Caco-2 (cell line): ENCODE data around the gene GALNT15. TPM values are rescaled to one million over a fixed set of nuclear protein-coding genes. Genes with fewer than 3 reads are reported as not detected.

Experiments used
- BruUV-seq: library from RNA; stranded (reverse); fragments of 400-500 nt; replicated peaks from 2 replicates; lab custom pipeline; 2021; lab: Mats Ljungman, UMichigan
- CTCF ChIA-PET: fragments of 300-600 bp; sonication (Branson Sonifier 250); formaldehyde crosslinking; loops from one replicate; lab custom pipeline; 2022; ENCODE audit warnings: antibody characterized with exemption; lab: Charles Lee
- POLR2A ChIA-PET: fragments of 300-600 bp; sonication (Branson Sonifier 250); formaldehyde crosslinking; loops from one replicate; lab custom pipeline; 2022; ENCODE audit warnings: antibody characterized with exemption; lab: Charles Lee
- DNase-seq, 2 experiments: peaks; one replicate each; pipeline versions ENCODE4 v3.0.0 to v3.0.0-alpha.2; 2020 to 2022
- H3K27me3 ChIP-seq: replicated peaks from 2 replicates; pipeline ENCODE4 v1.6.0; 2011; ENCODE audit warnings: low read length; ENCODE audit not compliant: control insufficient read depth, insufficient read depth
- H3K36me3 ChIP-seq: 2 replicates; pipeline ENCODE4 v1.5.1; 2011; ENCODE audit warnings: low read length; ENCODE audit not compliant: control insufficient read depth, insufficient read depth
- H3K4me1 ChIP-seq: fragments of 250-450 bp; sonication (Bioruptor Pico); 2 replicates; pipeline ENCODE4 v1.5.1; 2020; ENCODE audit warnings: mild to moderate bottlenecking
- H3K4me3 ChIP-seq: 2 replicates; pipeline ENCODE4 v1.5.1; 2011; ENCODE audit warnings: low read depth, mild to moderate bottlenecking, control low read depth, low read length
- H3K9me3 ChIP-seq: fragments of 250-450 bp; sonication (Bioruptor Pico); 2 replicates; pipeline ENCODE4 v1.5.1; 2020; ENCODE audit warnings: mild to moderate bottlenecking, moderate library complexity
- H3K27ac Mint-ChIP-seq: one replicate; pipeline ENCODE4 v1.8.0; 2022; ENCODE audit warnings: mixed read lengths; ENCODE audit not compliant: unreplicated experiment
- H3K27me3 Mint-ChIP-seq: one replicate; pipeline ENCODE4 v1.8.0; 2022; ENCODE audit warnings: mixed read lengths; ENCODE audit not compliant: insufficient read depth, unreplicated experiment
- H3K36me3 Mint-ChIP-seq: one replicate; pipeline ENCODE4 v1.8.0; 2022; ENCODE audit warnings: mild to moderate bottlenecking, mixed read lengths; ENCODE audit not compliant: insufficient read depth, unreplicated experiment
- H3K4me1 Mint-ChIP-seq: one replicate; pipeline ENCODE4 v1.8.0; 2022; ENCODE audit warnings: low read depth, mixed read lengths; ENCODE audit not compliant: unreplicated experiment
- H3K4me3 Mint-ChIP-seq: one replicate; pipeline ENCODE4 v1.8.0; 2022; ENCODE audit warnings: mild to moderate bottlenecking, moderate library complexity, mixed read lengths; ENCODE audit not compliant: unreplicated experiment
- H3K9me3 Mint-ChIP-seq: one replicate; pipeline ENCODE4 v1.8.0; 2022; ENCODE audit warnings: mixed read lengths; ENCODE audit not compliant: unreplicated experiment
- intact Hi-C: fragments of 100-400 bp; cut with micrococcal nuclease; formaldehyde crosslinking; loops from one replicate; pipeline ENCODE4 v1.10.0; 2022; ENCODE audit not compliant: unreplicated experiment
- total RNA-seq: library from RNA; stranded (reverse); gene quantifications from 2 replicates; pipeline ENCODE4 v1.2.3, GENCODE V29; 2022
- TF ChIP-seq, protein P1 (sequence below), 2 experiments: fragments of 200-600 bp in 1 of 2; IDR thresholded peaks; 1 replicate in 1 of 2; 2 replicates in 1 of 2; pipeline versions ENCODE4 v1.5.1 to v1.8.0; 2011 to 2022; ENCODE audit warnings: antibody characterized with exemption in 1 of 2, control low read depth in 1 of 2, inconsistent platforms in 1 of 2, low read depth in 1 of 2, low read length in 1 of 2, mild to moderate bottlenecking in 1 of 2, moderate library complexity in 1 of 2; ENCODE audit not compliant: insufficient read depth in 1 of 2, severe bottlenecking in 1 of 2, unreplicated experiment in 1 of 2

The GALNT15 gene
- total RNA-seq, 1 experiment from 2014 or later = not detected

DNA sequence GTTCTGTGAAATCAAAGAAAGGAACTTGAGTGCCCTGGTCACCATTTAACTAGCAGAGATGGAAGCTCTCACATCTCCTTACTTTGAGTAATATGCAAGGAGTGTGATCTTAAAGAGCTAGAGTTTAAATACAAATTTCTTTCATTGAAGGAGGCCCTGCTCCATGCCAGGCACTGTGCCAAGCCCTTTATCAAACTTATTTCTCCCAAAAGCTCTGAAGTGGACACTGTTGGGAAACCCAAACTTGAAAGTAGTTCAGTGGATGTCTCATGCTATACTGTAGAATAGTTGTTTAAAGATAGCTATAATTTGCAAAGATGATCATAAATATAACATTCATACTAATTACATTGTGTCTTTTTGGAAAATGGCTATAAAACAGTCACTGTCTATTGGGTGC lies 17.1 kb downstream of the GALNT15 start:
- Mint-ChIP-seq H3K4me1 (no peaks in the 10 kb centered on the region), H3K27ac (no peak overlapping the region), H3K9me3 (no peaks in the 10 kb centered on the region), H3K4me3 (no peak overlapping the region), H3K36me3 (no peaks in the 10 kb centered on the region), H3K27me3 (peaks cover 7% of the 10 kb centered on the region)
- no peak for DNase-seq
- intact Hi-C loops = no loop called here
- TF ChIP-seq, protein P1, sequence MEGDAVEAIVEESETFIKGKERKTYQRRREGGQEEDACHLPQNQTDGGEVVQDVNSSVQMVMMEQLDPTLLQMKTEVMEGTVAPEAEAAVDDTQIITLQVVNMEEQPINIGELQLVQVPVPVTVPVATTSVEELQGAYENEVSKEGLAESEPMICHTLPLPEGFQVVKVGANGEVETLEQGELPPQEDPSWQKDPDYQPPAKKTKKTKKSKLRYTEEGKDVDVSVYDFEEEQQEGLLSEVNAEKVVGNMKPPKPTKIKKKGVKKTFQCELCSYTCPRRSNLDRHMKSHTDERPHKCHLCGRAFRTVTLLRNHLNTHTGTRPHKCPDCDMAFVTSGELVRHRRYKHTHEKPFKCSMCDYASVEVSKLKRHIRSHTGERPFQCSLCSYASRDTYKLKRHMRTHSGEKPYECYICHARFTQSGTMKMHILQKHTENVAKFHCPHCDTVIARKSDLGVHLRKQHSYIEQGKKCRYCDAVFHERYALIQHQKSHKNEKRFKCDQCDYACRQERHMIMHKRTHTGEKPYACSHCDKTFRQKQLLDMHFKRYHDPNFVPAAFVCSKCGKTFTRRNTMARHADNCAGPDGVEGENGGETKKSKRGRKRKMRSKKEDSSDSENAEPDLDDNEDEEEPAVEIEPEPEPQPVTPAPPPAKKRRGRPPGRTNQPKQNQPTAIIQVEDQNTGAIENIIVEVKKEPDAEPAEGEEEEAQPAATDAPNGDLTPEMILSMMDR (IDR thresholded peaks at IDR 0.05; ENCODE audit: insufficient read depth in 1 of 2, low read depth in 1 of 2, low read length in 1 of 2, severe bottlenecking in 1 of 2, unreplicated experiment in 1 of 2) = no peak
- no peaks in the 10 kb centered on the region for H3K9me3 ChIP-seq
- CTCF ChIA-PET = no interaction called here
- no peak overlapping the region for H3K4me3 ChIP-seq
- H3K4me1 ChIP-seq = no peaks in the 10 kb centered on the region
- BruUV-seq = no TSS peak
- H3K27me3 ChIP-seq = no peaks in the 10 kb centered on the region; the same call in 1 of the 2 replicates
- no peaks in the 10 kb centered on the region for H3K36me3 ChIP-seq
- POLR2A ChIA-PET = no interaction called here

DNA sequence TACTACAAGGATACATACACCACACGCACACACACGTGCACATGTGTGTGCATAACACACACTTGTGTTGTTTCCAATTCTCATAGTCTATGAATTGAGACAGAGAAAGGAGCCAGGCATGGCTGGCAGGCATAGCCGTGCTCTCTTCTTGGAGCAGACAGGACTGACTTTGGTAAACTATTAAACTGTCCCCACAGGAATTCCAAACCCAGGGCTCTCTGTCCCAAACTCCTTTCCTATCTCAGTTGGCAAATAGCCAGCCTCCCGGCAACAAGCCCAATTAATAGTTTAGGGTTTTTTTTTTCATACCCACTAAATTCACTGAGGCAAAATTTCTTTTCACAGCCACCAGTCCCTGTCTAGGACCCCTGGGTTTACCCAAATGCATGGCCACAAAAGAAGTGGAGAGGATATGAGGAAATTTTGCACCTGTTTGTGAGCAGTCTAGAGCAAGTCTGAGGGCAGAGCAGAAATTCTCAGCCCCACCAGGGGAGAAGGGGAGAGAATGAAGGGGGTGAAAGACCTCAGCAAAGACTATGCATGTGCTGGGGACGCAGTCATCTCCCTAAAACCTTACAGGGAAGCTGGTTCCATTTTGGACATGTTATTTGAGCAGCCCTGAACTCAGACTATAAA lies 17.8 kb downstream of the GALNT15 start:
- no peak overlapping the region for H3K27ac Mint-ChIP-seq
- no peaks in the 10 kb centered on the region for H3K9me3 ChIP-seq
- H3K36me3 Mint-ChIP-seq = no peaks in the 10 kb centered on the region
- H3K9me3 Mint-ChIP-seq = no peaks in the 10 kb centered on the region
- peaks cover 7% of the 10 kb centered on the region for H3K27me3 Mint-ChIP-seq
- no peaks in the 10 kb centered on the region for H3K4me1 ChIP-seq
- no peaks in the 10 kb centered on the region for H3K4me1 Mint-ChIP-seq
- ChIA-PET CTCF (no interaction called here), POLR2A (no interaction called here)
- no peak overlapping the region for H3K4me3 ChIP-seq
- BruUV-seq = no TSS peak
- no peaks in the 10 kb centered on the region for H3K36me3 ChIP-seq
- DNase-seq = no peak
- TF ChIP-seq, protein P1 (IDR thresholded peaks at IDR 0.05; ENCODE audit: insufficient read depth in 1 of 2, low read depth in 1 of 2, low read length in 1 of 2, severe bottlenecking in 1 of 2, unreplicated experiment in 1 of 2) = no peak
- intact Hi-C loops = no loop called here
- H3K27me3 ChIP-seq = no peaks in the 10 kb centered on the region; the same call in 1 of the 2 replicates
- no peak overlapping the region for H3K4me3 Mint-ChIP-seq

DNA sequence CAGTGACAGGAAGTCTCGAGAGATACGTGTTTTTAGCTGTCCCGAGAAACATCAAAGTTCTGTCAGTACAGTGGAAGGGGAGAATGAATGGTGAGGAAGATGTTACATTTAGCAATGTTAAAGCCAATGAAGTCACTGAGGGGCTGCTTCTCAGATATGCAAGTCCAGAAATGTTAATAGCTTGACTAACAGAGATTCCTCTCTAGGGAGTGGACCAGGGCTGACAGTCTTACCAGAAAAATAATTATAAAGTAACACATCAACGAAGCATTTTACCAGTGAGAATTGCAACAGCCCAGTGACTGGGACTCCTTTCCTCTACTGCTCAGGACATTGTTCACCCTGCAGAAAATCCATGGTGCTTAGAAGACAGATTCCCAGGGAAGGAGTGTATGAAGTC lies 23.9 kb downstream of the GALNT15 start:
- Mint-ChIP-seq H3K36me3 (no peaks in the 10 kb centered on the region), H3K4me3 (no peak overlapping the region), H3K9me3 (no peaks in the 10 kb centered on the region), H3K4me1 (peaks cover 3% of the 10 kb centered on the region), H3K27ac (no peak overlapping the region), H3K27me3 (no peaks in the 10 kb centered on the region)
- Histone ChIP-seq H3K4me1 (no peaks in the 10 kb centered on the region), H3K27me3 (no peaks in the 10 kb centered on the region), H3K4me3 (no peak overlapping the region), H3K9me3 (no peaks in the 10 kb centered on the region), H3K36me3 (no peaks in the 10 kb centered on the region)
- no TSS peak for BruUV-seq
- intact Hi-C loops = no loop called here
- TF ChIP-seq, protein P1 (IDR thresholded peaks at IDR 0.05; ENCODE audit: insufficient read depth in 1 of 2, low read depth in 1 of 2, low read length in 1 of 2, severe bottlenecking in 1 of 2, unreplicated experiment in 1 of 2) = no peak
- DNase-seq = no peak
- POLR2A ChIA-PET = no interaction called here
- CTCF ChIA-PET = no interaction called here
